Vagina (tissue), 2 donors: Measurements from ENCODE around the gene CD58.

Experiments
- CTCF ChIP-seq, 3 experiments: fragments of 450-650 bp in 2 of 3; fragments of 200-600 bp in 1 of 3; sonication (generic) in 1 of 3; IDR thresholded peaks; one replicate each; pipeline ENCODE4 v1.5.1; 2017 to 2019; ENCODE audit warnings: antibody characterized with exemption in 3 of 3, mild to moderate bottlenecking in 2 of 3, moderate library complexity in 2 of 3
- POLR2AphosphoS5 ChIP-seq, 2 donors: sonication (generic); formaldehyde crosslinking; IDR thresholded peaks; one replicate each; pipeline ENCODE4 v1.9.0; 2017; ENCODE audit warnings: antibody characterized with exemption in 2 of 2, mild to moderate bottlenecking in 2 of 2, low read depth in 1 of 2; ENCODE audit not compliant: insufficient read depth in 1 of 2

- no peak for TF ChIP-seq CTCF (IDR thresholded peaks at IDR 0.05)
- peak; percentile 8 to 55 for TF ChIP-seq POLR2AphosphoS5 (IDR thresholded peaks at IDR 0.05; ENCODE audit: insufficient read depth in 1 of 2, low read depth in 1 of 2)
Observed at GRCh38 chr1:116504308-116505156, 66.3 kb downstream of the CD58 start.
